HepG2 (cell line): ENCODE data around the gene FHIT. TPM values are rescaled to one million over a fixed set of nuclear protein-coding genes. Genes with fewer than 3 reads are reported as not detected.

ENCODE experiments used
- ATAC-seq: fragments of 200-7000 bp; cut with Tn5 transposase; 3 replicates; pipeline ENCODE4 v1.9.1; 2020; ENCODE audit warnings: mild to moderate bottlenecking, moderate library complexity
- BruUV-seq: library from RNA; stranded (reverse); fragments of 400-500 nt; replicated peaks from 2 replicates; lab custom pipeline; 2021; lab: Mats Ljungman, UMichigan
- CTCF ChIA-PET: fragments of 300-600 bp; formaldehyde crosslinking; extraction: SDS; loops from one replicate; lab custom pipeline; 2021; ENCODE audit warnings: low total read pairs, inconsistent platforms, low intra/inter-chr PET ratio; lab: Yijun Ruan, JAX
- POLR2A ChIA-PET: fragments of 350-600 bp; sonication (Branson Sonifier 250); formaldehyde crosslinking; loops from one replicate; lab custom pipeline; 2020; ENCODE audit warnings: antibody characterized with exemption, inconsistent platforms; lab: Yijun Ruan, JAX
- DNase-seq: peaks from one replicate; pipeline ENCODE4 v3.0.0-alpha.2; 2015; ENCODE audit warnings: low spot score
- FAIRE-seq: peaks from 3 replicates; lab custom pipeline; 2011; peaks lifted over from hg19 to GRCh38; lab: Jason Lieb, UNC
- H2AFZ ChIP-seq: one replicate; pipeline ENCODE4 v1.6.1; 2011; ENCODE audit warnings: low read length, inconsistent platforms
- H3K27ac ChIP-seq: fragments of 300-600 bp; 3 replicates; pipeline ENCODE4 v1.8.0; 2011; ENCODE audit warnings: mixed run types, mild to moderate bottlenecking, mixed read lengths, low read length, inconsistent platforms; ENCODE audit not compliant: insufficient read depth; ENCODE audit errors: extremely low read length
- H3K27me3 ChIP-seq, 2 experiments: fragments of 200-600 bp in 1 of 2; 2 replicates in 1 of 2; 3 replicates in 1 of 2; pipeline versions ENCODE4 v1.6.0 to v1.8.0; 2011; ENCODE audit warnings: low read length in 2 of 2, mild to moderate bottlenecking in 2 of 2, moderate library complexity in 2 of 2, inconsistent platforms in 1 of 2; ENCODE audit not compliant: insufficient read depth in 2 of 2, control insufficient read depth in 1 of 2
- H3K36me3 ChIP-seq, 2 experiments: fragments of 200-600 bp in 1 of 2; replicated peaks in 1 of 2; 2 replicates in 1 of 2; 3 replicates in 1 of 2; pipeline versions ENCODE4 v1.5.1 to v1.8.0; 2011; ENCODE audit warnings: low read length in 2 of 2, inconsistent platforms in 1 of 2; ENCODE audit not compliant: insufficient read depth in 2 of 2, control insufficient read depth in 1 of 2
- H3K4me1 ChIP-seq: 2 replicates; pipeline ENCODE4 v1.5.1; 2012; ENCODE audit warnings: low read length, inconsistent platforms; ENCODE audit not compliant: insufficient read depth
- H3K4me2 ChIP-seq: 2 replicates; pipeline ENCODE4 v1.6.0; 2011; ENCODE audit warnings: low read depth, low read length, inconsistent platforms
- H3K4me3 ChIP-seq, 3 experiments: fragments of 200-600 bp in 1 of 3; sonication (generic), shearing (Covaris generic) in 1 of 3; replicated peaks in 1 of 3; 2 replicates each; pipeline ENCODE4 v1.5.1; 2011 to 2016; ENCODE audit warnings: low read length in 3 of 3, inconsistent platforms in 2 of 3, low read depth in 2 of 3, mild to moderate bottlenecking in 2 of 3, control low read depth in 1 of 3, mixed read lengths in 1 of 3; ENCODE audit not compliant: insufficient read depth in 1 of 3
- H3K79me2 ChIP-seq: one replicate; pipeline ENCODE4 v1.6.1; 2011; ENCODE audit warnings: low read length, inconsistent platforms; ENCODE audit not compliant: insufficient read depth
- H3K9ac ChIP-seq: 2 replicates; pipeline ENCODE4 v1.6.0; 2011; ENCODE audit warnings: mild to moderate bottlenecking, low read depth, low read length, inconsistent platforms; ENCODE audit not compliant: insufficient read depth
- H3K9me3 ChIP-seq: 2 replicates; pipeline ENCODE4 v1.5.1; 2012; ENCODE audit warnings: mild to moderate bottlenecking, low read length
- H4K20me1 ChIP-seq: 2 replicates; pipeline ENCODE4 v1.6.0; 2011; ENCODE audit warnings: inconsistent platforms, mild to moderate bottlenecking, low read length, moderate library complexity; ENCODE audit not compliant: insufficient read depth
- ARNTL ChIP-seq: sonication (generic); formaldehyde crosslinking; IDR thresholded peaks from 2 replicates; pipeline ENCODE4 v1.4.0; 2020; ENCODE audit warnings: mild to moderate bottlenecking, missing genetic modification reagents
- FOXA1 ChIP-seq, 2 experiments: fragments of 450-650 bp in 1 of 2; sonication (generic) in 1 of 2; formaldehyde crosslinking in 1 of 2; IDR thresholded peaks; 2 replicates each; pipeline versions ENCODE4 v1.4.0 to v1.6.1; 2016 to 2020; ENCODE audit warnings: missing genetic modification reagents in 1 of 2
- HOXA7 ChIP-seq: sonication (generic); formaldehyde crosslinking; IDR thresholded peaks from 2 replicates; pipeline ENCODE4 v1.8.1; 2022; ENCODE audit warnings: mild to moderate bottlenecking, missing genetic modification reagents, moderate library complexity
- JUN ChIP-seq: sonication (generic); formaldehyde crosslinking; IDR thresholded peaks from 2 replicates; pipeline ENCODE4 v1.4.0; 2020; ENCODE audit warnings: mild to moderate bottlenecking, missing genetic modification reagents
- NKX3-1 ChIP-seq: sonication (generic); formaldehyde crosslinking; IDR thresholded peaks from 2 replicates; pipeline ENCODE4 v1.5.0; 2020; ENCODE audit warnings: missing genetic modification reagents
- RBAK ChIP-seq: sonication (generic); formaldehyde crosslinking; IDR thresholded peaks from 2 replicates; pipeline ENCODE4 v1.5.1; 2020; ENCODE audit warnings: mild to moderate bottlenecking, missing genetic modification reagents
- RBM39 ChIP-seq: fragments of 200-400 bp; formaldehyde crosslinking; IDR thresholded peaks from one replicate; pipeline ENCODE4 v1.6.1; 2018; ENCODE audit warnings: antibody characterized with exemption, mild to moderate bottlenecking, low read depth, low read length; ENCODE audit not compliant: poor library complexity, severe bottlenecking
- ZFP41 ChIP-seq: sonication (generic); formaldehyde crosslinking; IDR thresholded peaks from 2 replicates; pipeline ENCODE4 v1.4.0; 2020; ENCODE audit warnings: mild to moderate bottlenecking, missing genetic modification reagents, borderline replicate concordance
- ZNF10 ChIP-seq: sonication (generic); formaldehyde crosslinking; IDR thresholded peaks from 2 replicates; pipeline ENCODE4 v1.4.0; 2020; ENCODE audit warnings: mild to moderate bottlenecking, low read depth, missing genetic modification reagents, borderline replicate concordance
- ZNF207 ChIP-seq: fragments of 450-650 bp; IDR thresholded peaks from 2 replicates; pipeline ENCODE4 v1.6.1; 2016; ENCODE audit warnings: antibody characterized with exemption, borderline replicate concordance
- ZNF318 ChIP-seq: sonication (generic); formaldehyde crosslinking; IDR thresholded peaks from 2 replicates; pipeline ENCODE4 v1.4.0; 2020; ENCODE audit warnings: mild to moderate bottlenecking, missing genetic modification reagents
- ZNF431 ChIP-seq: sonication (generic); formaldehyde crosslinking; IDR thresholded peaks from 2 replicates; pipeline ENCODE4 v1.9.0; 2022; ENCODE audit warnings: missing genetic modification reagents, low read depth, mild to moderate bottlenecking, borderline replicate concordance
- WGBS: methylation state at CpG from one replicate; pipeline ENCODE4 v1.1.6; 2017; ENCODE audit warnings: low lambda C conversion rate; 5-methylcytosine and 5-hydroxymethylcytosine counted together
- in situ Hi-C: cut with HindIII; loops from 2 replicates; pipeline ENCODE4 v1.10.0; 2017; ENCODE audit warnings: low pct_unique_long_range_greater_than_20kb; ENCODE audit not compliant: extremely low pct_ligation_motif_present
- intact Hi-C: fragments of 100-400 bp; cut with micrococcal nuclease; formaldehyde crosslinking; loops from one replicate; pipeline ENCODE4 v1.10.0; 2022; ENCODE audit not compliant: unreplicated experiment
- polyA plus RNA-seq, 8 experiments: library from polyadenylated mRNA; depleted of rRNA in 3 of 8; stranded (reverse) in 7 of 8; unstranded in 1 of 8; fragments of >200 nt; fragmentation: Illumina TruSeq in 4 of 8; extraction: Trizol in 4 of 8; gene quantifications; 2 replicates each; pipeline versions ENCODE4 v1.2.1 to v1.2.3, GENCODE V29; 2011 to 2016; ENCODE audit warnings: low read depth in 4 of 8, missing spikeins in 1 of 8, mixed read lengths in 1 of 8; ENCODE audit not compliant: insufficient read depth in 1 of 8
- total RNA-seq, 5 experiments: library from RNA; depleted of rRNA; stranded (reverse); fragments of >200 nt; fragmentation: Illumina TruSeq; extraction: Trizol; gene quantifications; 2 replicates each; pipeline ENCODE4 v1.2.3, GENCODE V29; 2016; ENCODE audit warnings: low read depth in 1 of 5
- TF ChIP-seq, protein P1 (sequence below): sonication (generic); formaldehyde crosslinking; IDR thresholded peaks from 2 replicates; pipeline ENCODE4 v1.4.0; 2020; ENCODE audit warnings: missing genetic modification reagents, borderline replicate concordance

The FHIT gene
- total and polyA plus RNA-seq, 2 of the 13 experiments (the other 11 are each of a cell fraction or from before 2014, with no cell fraction given), result 4.0 to 4.6 TPM

DNA sequence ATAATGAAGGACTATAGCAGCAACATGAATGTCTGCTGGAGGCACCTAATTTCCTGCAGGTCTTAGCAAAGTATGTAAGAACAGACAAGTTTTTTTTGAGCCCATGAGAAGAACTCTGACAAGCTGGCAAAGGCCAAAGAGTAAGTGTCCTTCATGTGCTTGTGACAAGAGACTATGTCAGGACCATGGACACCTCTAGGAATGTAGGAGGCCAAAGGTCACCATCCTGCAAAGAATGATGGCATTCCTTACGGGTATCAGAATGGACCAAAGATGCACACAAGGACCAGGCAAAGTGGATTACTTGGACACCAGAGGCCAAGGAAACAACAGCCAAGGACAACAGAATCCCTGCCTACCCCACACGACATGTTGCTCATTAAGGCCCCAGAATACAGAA lies 1343.0 kb downstream of the FHIT start (continued):
- no peak for TF ChIP-seq ZNF318 (CRISPR knock-in tag)
- no peak for TF ChIP-seq ZNF10 (CRISPR knock-in tag)
- TF ChIP-seq NKX3-1, result no peak

- no peak for DNase-seq
- no peak for ATAC-seq
- Histone ChIP-seq H2AFZ (no peak overlapping the region), H3K9me3 (no peaks in the 10 kb centered on the region), H3K4me1 (no peaks in the 10 kb centered on the region), H3K36me3 (no peaks in the 10 kb centered on the region), H3K27ac (no peak overlapping the region), H3K4me3 (no peak overlapping the region), H3K27me3 (no peaks in the 10 kb centered on the region), H3K9ac (no peak overlapping the region), H3K4me2 (no peak overlapping the region), H3K79me2 (no peaks in the 10 kb centered on the region), H4K20me1 (no peaks in the 10 kb centered on the region)
- ChIA-PET CTCF (no interaction called here), POLR2A (no interaction called here)
- no TSS peak for BruUV-seq
- TF ChIP-seq ARNTL (CRISPR knock-in tag) (no peak), HOXA7 (no peak), JUN (CRISPR knock-in tag) (no peak), FOXA1 (IDR thresholded peaks at IDR 0.05) (no peak), FOXA1 (CRISPR knock-in tag; IDR thresholded peaks at IDR 0.05) (no peak), RBAK (CRISPR knock-in tag) (no peak), ZNF207 (no peak), RBM39 (no peak), ZFP41 (no peak), ZNF431 (CRISPR knock-in tag) (no peak)
- TF ChIP-seq, protein P1, sequence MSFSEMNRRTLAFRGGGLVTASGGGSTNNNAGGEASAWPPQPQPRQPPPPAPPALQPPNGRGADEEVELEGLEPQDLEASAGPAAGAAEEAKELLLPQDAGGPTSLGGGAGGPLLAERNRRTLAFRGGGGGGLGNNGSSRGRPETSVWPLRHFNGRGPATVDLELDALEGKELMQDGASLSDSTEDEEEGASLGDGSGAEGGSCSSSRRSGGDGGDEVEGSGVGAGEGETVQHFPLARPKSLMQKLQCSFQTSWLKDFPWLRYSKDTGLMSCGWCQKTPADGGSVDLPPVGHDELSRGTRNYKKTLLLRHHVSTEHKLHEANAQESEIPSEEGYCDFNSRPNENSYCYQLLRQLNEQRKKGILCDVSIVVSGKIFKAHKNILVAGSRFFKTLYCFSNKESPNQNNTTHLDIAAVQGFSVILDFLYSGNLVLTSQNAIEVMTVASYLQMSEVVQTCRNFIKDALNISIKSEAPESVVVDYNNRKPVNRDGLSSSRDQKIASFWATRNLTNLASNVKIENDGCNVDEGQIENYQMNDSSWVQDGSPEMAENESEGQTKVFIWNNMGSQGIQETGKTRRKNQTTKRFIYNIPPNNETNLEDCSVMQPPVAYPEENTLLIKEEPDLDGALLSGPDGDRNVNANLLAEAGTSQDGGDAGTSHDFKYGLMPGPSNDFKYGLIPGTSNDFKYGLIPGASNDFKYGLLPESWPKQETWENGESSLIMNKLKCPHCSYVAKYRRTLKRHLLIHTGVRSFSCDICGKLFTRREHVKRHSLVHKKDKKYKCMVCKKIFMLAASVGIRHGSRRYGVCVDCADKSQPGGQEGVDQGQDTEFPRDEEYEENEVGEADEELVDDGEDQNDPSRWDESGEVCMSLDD (CRISPR knock-in tag), result no peak
- WGBS, result 6% methylated on average over 3 of the region's 3 CpGs
- in situ Hi-C loops, result no loop called here
- FAIRE-seq, result no peak
- intact Hi-C loops, result no loop called here
Observed at GRCh38 chr3:59904296-59904695, 1347.0 kb downstream of the FHIT start.
